Astrocyte of the spinal cord (primary cell): ENCODE results near the gene DOCK9.

Source experiments
- DNase-seq: peaks from one replicate; pipeline ENCODE4 v3.0.0; 2011; ENCODE audit warnings: low read depth, low spot score
- H3K4me3 ChIP-seq: 2 replicates; pipeline ENCODE4 v1.5.1; 2011; ENCODE audit warnings: low read depth, mild to moderate bottlenecking, low read length, moderate library complexity
- CTCF ChIP-seq: IDR thresholded peaks from 2 replicates; pipeline ENCODE4 v1.5.1; 2012; ENCODE audit warnings: low read depth, mild to moderate bottlenecking, low read length, inconsistent platforms
- in situ Hi-C: cut with HindIII; loops from 2 replicates; pipeline ENCODE4 v1.10.0; 2017; ENCODE audit warnings: low sequenced_read_pairs

The DOCK9 gene

GRCh38 chr13:99004978-99005377 lies 27.1 kb upstream of the DOCK9 start:
- TF ChIP-seq CTCF: no peak
- no peak for DNase-seq
- in situ Hi-C loops: no loop called here
- no peak overlapping the region for H3K4me3 ChIP-seq

GRCh38 chr13:99003851-99004471 lies 26.1 kb upstream of the DOCK9 start:
- H3K4me3 ChIP-seq: no peak overlapping the region
- TF ChIP-seq CTCF: no peak
- in situ Hi-C loops: no loop called here
- no peak for DNase-seq

DNA sequence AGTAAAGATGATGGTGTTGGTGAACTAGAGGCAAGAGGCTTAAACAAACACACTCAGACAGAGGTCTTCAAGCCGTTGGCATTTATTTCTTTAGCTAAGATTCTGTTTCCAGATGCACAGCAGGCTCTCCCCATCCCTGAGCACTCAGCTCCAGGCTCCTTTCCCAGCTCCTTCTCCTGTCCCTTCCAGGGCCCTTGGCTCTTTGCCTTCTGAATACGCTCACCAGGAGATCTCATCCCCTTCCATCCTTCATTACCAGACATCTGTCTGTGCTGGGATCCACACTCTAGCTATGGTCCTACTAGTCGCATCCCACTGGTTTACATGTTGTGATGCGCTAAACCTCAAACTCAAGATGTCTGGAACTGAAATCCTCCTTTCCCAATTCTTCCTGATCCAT lies 25.3 kb upstream of the DOCK9 start:
- DNase-seq: no peak
- in situ Hi-C loops: no loop called here
- TF ChIP-seq CTCF: no peak

DNA sequence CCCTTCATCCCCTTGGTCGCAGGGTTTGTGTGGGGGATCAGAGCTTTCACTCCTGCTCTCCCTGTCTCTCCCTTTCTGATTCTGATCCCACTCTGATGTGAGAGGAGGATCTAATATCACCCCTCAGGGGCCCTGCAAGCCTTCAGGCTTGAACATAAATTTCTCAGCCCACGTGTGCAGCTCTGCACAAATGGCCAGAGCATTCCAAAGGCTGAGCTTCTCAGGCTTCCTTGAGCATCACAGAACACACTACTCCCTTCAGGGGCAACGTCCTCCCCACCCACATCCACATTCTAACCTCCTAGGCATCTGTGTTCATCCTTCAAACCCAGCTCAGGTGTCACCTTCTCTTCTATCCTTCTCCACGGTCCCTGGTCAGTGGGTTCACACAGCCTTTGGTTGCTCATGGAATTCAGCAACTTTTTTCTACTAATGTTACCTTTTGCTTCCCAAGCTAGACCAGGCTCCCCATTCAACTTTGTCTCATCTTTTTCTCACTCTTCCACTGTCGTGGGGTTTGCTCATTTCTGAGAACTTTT lies 24.4 kb upstream of the DOCK9 start:
- in situ Hi-C loops: no loop called here
- no peak for TF ChIP-seq CTCF
- H3K4me3 ChIP-seq: no peak overlapping the region
- no peak for DNase-seq

More for the DNA sequence above, 25.3 kb upstream of the DOCK9 start:
- no peak overlapping the region for H3K4me3 ChIP-seq

GRCh38 chr13:99000137-99000536 lies 22.3 kb upstream of the DOCK9 start:
- no peak for DNase-seq
- no peak overlapping the region for H3K4me3 ChIP-seq
- in situ Hi-C loops: no loop called here
- no peak for TF ChIP-seq CTCF

DNA sequence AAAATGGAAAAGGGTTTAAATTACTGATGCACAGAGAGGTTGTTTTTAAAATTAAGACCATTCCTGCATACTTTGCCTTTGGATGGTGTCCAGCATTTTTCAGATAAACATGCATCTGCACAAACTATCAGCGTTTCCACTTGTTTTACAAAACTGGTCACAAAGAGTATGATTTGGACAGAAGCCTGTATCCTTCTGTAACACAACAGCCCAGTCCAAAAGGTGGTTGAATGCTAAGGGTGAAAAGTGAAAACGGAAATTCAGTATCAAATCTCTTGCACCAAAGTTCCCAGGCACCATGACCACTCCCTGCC lies 21.7 kb upstream of the DOCK9 start:
- H3K4me3 ChIP-seq: no peak overlapping the region
- TF ChIP-seq CTCF: no peak
- in situ Hi-C loops: no loop called here
- no peak for DNase-seq
